H1 (cell line): ENCODE measurements around the gene BAAT. TPM values are rescaled to one million over a fixed set of nuclear protein-coding genes. Genes with fewer than 3 reads are reported as not detected.

Experiments used
- BRCA1 ChIP-seq: IDR thresholded peaks from 2 replicates; pipeline ENCODE4 v1.6.1; 2012; ENCODE audit warnings: low read depth, low read length, improper control_type of control experiment
- CHD2 ChIP-seq: IDR thresholded peaks from 2 replicates; pipeline ENCODE4 v1.6.1; 2012; ENCODE audit warnings: low read length, improper control_type of control experiment
- FOSL1 ChIP-seq: IDR thresholded peaks from 2 replicates; pipeline ENCODE4 v1.6.1; 2011; ENCODE audit warnings: mild to moderate bottlenecking, low read depth, low read length, moderate library complexity; ENCODE audit not compliant: insufficient read depth
- JUND ChIP-seq: IDR thresholded peaks from 2 replicates; pipeline ENCODE4 v1.6.1; 2011; ENCODE audit warnings: mild to moderate bottlenecking, improper control_type of control experiment, low read length
- PHF8 ChIP-seq: fragments of 200-600 bp; sonication (generic); conservative IDR thresholded peaks from 2 replicates; pipeline ENCODE4 v1.7.1; 2012; ENCODE audit warnings: low read depth, mild to moderate bottlenecking, inconsistent platforms, low read length, moderate library complexity
- polyA plus RNA-seq, 7 experiments: library from polyadenylated mRNA; depleted of rRNA in 3 of 7; stranded (reverse) in 5 of 7; unstranded in 2 of 7; fragments of >200 nt in 5 of 7; fragments of 200-250 nt in 2 of 7; gene quantifications; 1 replicate in 5 of 7; 2 replicates in 1 of 7; 4 replicates in 1 of 7; pipeline versions ENCODE4 v1.2.1 to v1.2.3, GENCODE V29; 2011 to 2013; ENCODE audit warnings: missing spikeins in 2 of 7, mixed read lengths in 2 of 7
- total RNA-seq: library from RNA; stranded (reverse); fragmentation: NEBNext Ultra II Directional; extraction: Animal tissue kit (Norgen Biotek cat#: 25700); gene quantifications from 2 replicates; pipeline ENCODE4 v1.2.1, GENCODE V29; 2021
- TF ChIP-seq, protein P1 (sequence below): IDR thresholded peaks from 2 replicates; pipeline ENCODE4 v1.6.1; 2012; ENCODE audit warnings: inconsistent platforms
- TF ChIP-seq, protein P2 (sequence below): IDR thresholded peaks from 2 replicates; pipeline ENCODE4 v1.6.1; 2012; ENCODE audit warnings: inconsistent platforms

Gene BAAT
- total and polyA plus RNA-seq, 2 of the 8 experiments (the other 6 are each of a cell fraction or from before 2014, with no cell fraction given): 0.09 to 0.17 TPM

DNA sequence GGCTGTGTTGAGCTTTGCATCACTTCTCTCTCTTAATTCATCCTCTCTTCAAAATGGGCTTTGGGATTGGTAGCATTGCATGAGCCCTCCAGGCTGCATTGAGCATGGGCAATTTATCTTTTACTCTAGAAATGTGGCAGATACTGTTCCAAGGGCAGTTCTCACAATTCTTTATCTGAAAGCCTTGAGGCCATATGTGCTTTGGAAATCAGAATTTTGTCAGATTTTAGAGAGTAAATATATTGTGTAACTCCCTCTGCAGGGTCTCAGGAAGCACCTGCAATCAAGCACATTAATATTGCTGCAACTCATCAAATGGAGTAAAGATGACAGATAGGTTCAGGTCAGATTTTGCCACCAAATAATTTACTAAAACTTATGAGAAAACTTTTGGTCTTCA lies 33.2 kb upstream of the BAAT start (continued):
- TF ChIP-seq CHD2: no peak
- TF ChIP-seq FOSL1: no peak
- no peak for TF ChIP-seq JUND
- TF ChIP-seq, protein P1, sequence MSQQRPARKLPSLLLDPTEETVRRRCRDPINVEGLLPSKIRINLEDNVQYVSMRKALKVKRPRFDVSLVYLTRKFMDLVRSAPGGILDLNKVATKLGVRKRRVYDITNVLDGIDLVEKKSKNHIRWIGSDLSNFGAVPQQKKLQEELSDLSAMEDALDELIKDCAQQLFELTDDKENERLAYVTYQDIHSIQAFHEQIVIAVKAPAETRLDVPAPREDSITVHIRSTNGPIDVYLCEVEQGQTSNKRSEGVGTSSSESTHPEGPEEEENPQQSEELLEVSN: no peak
- TF ChIP-seq, protein P2, sequence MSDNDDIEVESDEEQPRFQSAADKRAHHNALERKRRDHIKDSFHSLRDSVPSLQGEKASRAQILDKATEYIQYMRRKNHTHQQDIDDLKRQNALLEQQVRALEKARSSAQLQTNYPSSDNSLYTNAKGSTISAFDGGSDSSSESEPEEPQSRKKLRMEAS: no peak
- no peak for TF ChIP-seq PHF8
- TF ChIP-seq BRCA1: no peak
